GM19452 (cell line): ENCODE results near the gene LPIN1.
"Not testable (repeated sequence)": the region's sequence is repeated elsewhere in the genome, so short reads cannot be mapped to it uniquely, and the experiment has no call there.

Source experiments
- ATAC-seq: cut with Tn5 transposase; IDR thresholded peaks from one replicate; pipeline ENCODE4 v1.9.1; 2021; ENCODE audit not compliant: unreplicated experiment

LPIN1 gene

DNA sequence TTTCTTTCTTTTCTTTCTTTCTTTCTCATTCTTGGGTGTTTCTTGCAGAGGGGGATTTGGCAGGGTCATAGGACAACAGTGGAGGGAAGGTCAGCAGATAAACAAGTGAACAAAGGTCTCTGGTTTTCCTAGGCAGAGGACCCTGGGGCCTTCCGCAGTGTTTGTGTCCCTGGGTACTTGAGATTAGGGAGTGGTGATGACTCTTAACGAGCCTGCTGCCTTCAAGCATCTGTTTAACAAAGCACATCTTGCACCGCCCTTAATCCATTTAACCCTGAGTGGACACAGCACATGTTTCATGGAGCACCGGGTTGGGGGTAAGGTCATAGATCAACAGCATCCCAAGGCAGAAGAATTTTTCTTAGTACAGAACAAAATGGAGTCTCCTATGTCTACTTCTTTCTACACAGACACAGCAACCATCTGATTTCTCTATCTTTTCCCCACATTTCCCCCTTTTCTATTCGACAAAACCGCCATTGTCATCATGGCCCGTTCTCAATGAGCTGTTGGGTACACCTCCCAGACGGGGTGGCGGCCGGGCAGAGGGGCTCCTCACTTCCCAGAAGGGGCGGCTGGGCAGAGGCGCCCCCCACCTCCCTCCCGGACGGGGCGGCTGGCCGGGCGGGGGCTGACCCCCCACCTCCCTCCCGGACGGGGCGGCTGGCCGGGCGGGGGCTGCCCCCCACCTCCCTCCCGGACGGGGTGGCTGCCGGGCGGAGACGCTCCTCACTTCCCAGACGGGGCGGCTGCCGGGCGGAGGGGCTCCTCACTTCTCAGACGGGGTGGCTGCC is 12.9 kb downstream of the LPIN1 start:
- not testable (repeated sequence) for ATAC-seq

- no peak for ATAC-seq
These were observed 14.8 kb downstream of the LPIN1 start for GRCh38 chr2:11761259-11761658.

- no peak for ATAC-seq
These were observed 15.6 kb downstream of the LPIN1 start for GRCh38 chr2:11762031-11762430.

- no peak for ATAC-seq
These were observed 16.5 kb downstream of the LPIN1 start for GRCh38 chr2:11762799-11763461.

- no peak for ATAC-seq
These were observed 17.9 kb downstream of the LPIN1 start for GRCh38 chr2:11764359-11764758.

- ATAC-seq, result no peak
These were observed 18.5 kb downstream of the LPIN1 start for GRCh38 chr2:11764920-11765319.

DNA sequence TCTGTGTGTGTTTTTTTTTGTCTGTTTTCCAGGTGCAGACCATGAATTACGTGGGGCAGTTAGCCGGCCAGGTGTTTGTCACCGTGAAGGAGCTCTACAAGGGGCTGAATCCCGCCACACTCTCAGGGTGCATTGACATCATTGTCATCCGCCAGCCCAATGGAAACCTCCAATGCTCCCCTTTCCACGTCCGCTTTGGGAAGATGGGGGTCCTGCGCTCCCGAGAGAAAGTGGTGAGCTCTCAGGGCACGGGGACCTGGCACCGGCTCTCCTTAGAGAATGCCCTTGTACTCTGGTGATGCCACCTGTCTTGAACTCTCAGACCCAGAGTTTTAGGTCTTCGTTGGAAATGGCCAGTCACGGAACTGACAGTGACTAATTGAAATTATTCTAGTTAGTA is 19.1 kb downstream of the LPIN1 start:
- no peak for ATAC-seq

- ATAC-seq, result no peak
These were observed 19.6 kb downstream of the LPIN1 start for GRCh38 chr2:11766016-11766415.

- no peak for ATAC-seq
These were observed 21.3 kb downstream of the LPIN1 start for GRCh38 chr2:11767779-11768178.

- ATAC-seq, result no peak
These were observed 22.5 kb downstream of the LPIN1 start for GRCh38 chr2:11768946-11769345.

DNA sequence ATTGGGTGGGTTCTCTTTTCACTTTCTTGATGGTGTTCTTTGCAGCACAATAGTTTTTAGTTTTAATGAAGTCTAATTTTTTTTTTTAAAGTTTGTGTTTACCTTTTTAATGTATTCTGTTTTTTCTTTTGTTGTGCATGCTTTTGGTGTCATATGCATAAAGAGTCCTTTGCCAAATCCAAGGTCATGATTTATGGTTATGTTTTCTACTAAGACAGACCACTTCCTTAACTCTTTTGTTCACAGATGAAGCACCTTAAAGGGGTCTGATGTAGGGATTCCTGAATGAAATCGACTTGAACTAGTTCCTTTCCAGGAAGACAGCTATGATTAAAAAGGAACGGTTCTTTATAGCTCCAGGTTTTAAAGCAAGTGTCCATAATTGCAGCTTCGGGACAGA is 23.1 kb downstream of the LPIN1 start:
- no peak for ATAC-seq

GRCh38 chr2:11770531-11771188 is 24.2 kb downstream of the LPIN1 start:
- no peak for ATAC-seq

GRCh38 chr2:11771971-11772615 is 25.7 kb downstream of the LPIN1 start:
- ATAC-seq, result no peak

GRCh38 chr2:11773111-11773510 is 26.7 kb downstream of the LPIN1 start:
- no peak for ATAC-seq

DNA sequence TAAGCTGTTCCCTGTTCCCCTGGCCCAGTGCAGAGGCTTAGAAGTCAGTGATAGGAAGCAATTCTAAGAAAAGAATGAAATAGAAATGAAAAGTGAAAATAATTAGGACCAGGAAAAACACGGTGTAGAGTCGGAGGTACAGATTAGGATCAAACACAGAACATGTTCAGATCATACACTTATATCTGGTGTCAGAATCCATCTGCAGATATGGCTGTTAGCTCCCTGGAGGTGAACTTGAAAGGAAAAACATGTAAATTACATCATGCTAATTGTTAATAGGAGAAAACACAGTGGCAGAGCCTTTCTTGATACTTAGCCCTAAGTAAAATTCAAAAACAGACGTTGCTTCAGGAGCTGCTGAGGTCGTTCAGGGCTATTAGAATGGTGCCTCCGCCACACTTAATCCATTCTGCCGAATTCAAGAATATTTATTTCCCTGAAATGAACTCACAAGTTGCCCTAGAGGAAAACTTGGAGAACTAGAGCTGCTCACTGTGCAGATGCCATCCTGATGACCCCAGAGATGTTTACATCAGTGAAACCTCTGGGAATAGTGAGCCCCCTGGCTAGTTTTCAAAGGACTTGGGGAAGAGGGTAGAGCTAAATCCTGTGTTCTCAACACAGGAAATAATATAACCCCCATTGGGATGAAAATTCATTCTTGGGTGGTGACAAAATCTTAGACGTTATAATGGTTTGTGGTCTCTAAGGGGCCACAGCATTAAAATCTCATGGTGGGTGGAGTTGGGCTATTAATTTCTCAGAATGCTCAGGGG is 27.5 kb downstream of the LPIN1 start:
- ATAC-seq, result no peak

DNA sequence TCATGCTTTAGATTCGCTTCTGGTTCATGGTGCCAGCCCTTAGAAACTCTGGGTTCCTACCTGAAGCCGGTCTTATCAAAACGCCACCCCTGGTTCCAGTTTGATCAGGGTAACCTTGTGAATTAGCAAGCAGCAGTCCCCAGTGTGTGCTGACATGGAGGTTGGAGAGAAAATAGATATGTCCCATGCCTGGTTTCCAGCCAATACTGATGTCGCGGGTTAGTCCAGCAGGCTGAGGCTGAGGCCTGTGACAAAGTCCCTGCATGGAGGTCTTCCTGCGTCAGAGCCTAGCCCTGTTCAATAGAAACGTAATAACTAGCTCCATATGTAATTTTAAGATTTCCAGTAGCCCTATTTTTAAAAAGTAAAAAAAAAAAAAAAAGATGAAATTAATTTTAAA is 28.2 kb downstream of the LPIN1 start:
- ATAC-seq, result no peak

DNA sequence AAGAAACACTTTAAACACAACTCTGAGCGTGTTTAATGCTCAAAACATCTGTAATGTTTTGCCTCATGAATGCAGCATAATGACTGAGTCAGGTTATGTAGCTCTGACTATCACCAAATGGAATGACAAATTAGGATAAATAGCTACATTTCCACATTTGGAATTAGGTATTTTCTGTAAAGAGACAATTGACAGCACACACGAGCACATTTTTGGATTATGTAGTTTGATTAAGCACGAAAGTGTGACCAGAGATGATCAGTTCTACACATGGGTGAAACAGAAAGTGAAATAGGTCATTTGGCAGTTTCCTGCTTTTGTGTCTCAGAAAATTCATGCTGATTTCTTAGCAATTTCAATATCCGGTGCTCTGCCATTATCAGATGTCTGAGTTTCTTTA is 29.0 kb downstream of the LPIN1 start:
- ATAC-seq, result peak; percentile 82

- no peak for ATAC-seq
These were observed 30.8 kb downstream of the LPIN1 start for GRCh38 chr2:11777066-11777782.

DNA sequence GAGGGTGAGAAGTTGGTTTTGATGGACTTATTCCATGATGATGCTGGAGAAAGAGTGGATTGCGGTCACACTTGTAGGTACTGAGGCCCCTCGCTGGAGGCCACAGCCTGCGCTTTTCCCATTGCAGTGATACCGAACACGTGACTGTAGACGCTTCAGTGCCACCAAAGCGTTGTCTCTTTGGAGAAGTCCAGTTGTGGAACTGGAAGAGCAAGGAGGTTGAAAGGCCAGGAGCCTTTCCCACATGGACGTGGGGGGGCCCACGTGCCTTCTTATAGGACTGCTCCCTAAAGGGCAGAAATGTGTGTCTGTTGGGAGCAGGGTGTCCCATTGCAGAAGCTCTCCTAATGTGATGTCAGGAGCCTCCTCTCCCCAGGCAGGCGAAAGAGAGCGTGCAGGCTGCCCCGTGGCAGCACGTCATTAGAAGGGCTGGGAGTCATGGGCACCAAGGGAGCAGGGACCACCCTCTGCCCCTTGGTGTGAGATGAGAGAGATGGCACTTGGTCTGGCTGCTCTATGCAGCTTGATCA is 31.5 kb downstream of the LPIN1 start:
- no peak for ATAC-seq

GRCh38 chr2:11778416-11778815 is 32.0 kb downstream of the LPIN1 start:
- no peak for ATAC-seq
